Endothelial cell of umbilical vein (primary cell): ENCODE results near the gene MEX3C. TPM values are rescaled to one million over a fixed set of nuclear protein-coding genes. Genes with fewer than 3 reads are reported as not detected.

Experiments
- BruUV-seq: library from RNA; stranded (reverse); fragments of 400-500 nt; replicated peaks from 2 replicates; lab custom pipeline; 2021; lab: Mats Ljungman, UMichigan
- CTCF ChIA-PET: fragments of 300-600, 350-600 bp; sonication (Branson Sonifier 250); formaldehyde crosslinking; loops from one replicate; lab custom pipeline; 2021; ENCODE audit warnings: antibody characterized with exemption, inconsistent platforms; lab: Charles Lee
- POLR2A ChIA-PET: fragments of 300-600, 350-600 bp; sonication (Branson Sonifier 250); formaldehyde crosslinking; loops from one replicate; lab custom pipeline; 2021; ENCODE audit warnings: antibody characterized with exemption, inconsistent platforms; lab: Charles Lee
- DNase-seq: peaks from one replicate; pipeline ENCODE4 v3.0.0-alpha.2; 2011; ENCODE audit warnings: low read depth, low spot score
- FAIRE-seq: peaks from 2 replicates; lab custom pipeline; 2011; peaks lifted over from hg19 to GRCh38; lab: Jason Lieb, UNC
- H2AFZ ChIP-seq: 2 replicates; pipeline ENCODE4 v1.6.0; 2012; ENCODE audit warnings: low read depth, low read length, control low read depth, inconsistent platforms
- H3K27ac ChIP-seq: 2 replicates; pipeline ENCODE4 v1.5.1; 2011; ENCODE audit warnings: low read depth, mild to moderate bottlenecking, control low read depth, low read length, moderate library complexity; ENCODE audit not compliant: insufficient read depth
- H3K27me3 ChIP-seq, 2 experiments: 2 replicates each; pipeline versions ENCODE4 v1.6.0 to v1.6.1; 2011; ENCODE audit warnings: low read length in 2 of 2, mixed read lengths in 1 of 2; ENCODE audit not compliant: control insufficient read depth in 2 of 2, insufficient read depth in 2 of 2
- H3K36me3 ChIP-seq, 2 experiments: 2 replicates in 1 of 2; 3 replicates in 1 of 2; pipeline ENCODE4 v1.5.1; 2011; ENCODE audit warnings: low read length in 2 of 2, mild to moderate bottlenecking in 1 of 2, moderate library complexity in 1 of 2; ENCODE audit not compliant: control insufficient read depth in 2 of 2, insufficient read depth in 2 of 2; ENCODE audit errors: extremely low read depth in 1 of 2
- H3K4me1 ChIP-seq: 3 replicates; pipeline ENCODE4 v1.5.1; 2011; ENCODE audit warnings: mild to moderate bottlenecking, low read length; ENCODE audit not compliant: control insufficient read depth, insufficient read depth; ENCODE audit errors: extremely low read depth
- H3K4me2 ChIP-seq: 2 replicates; pipeline ENCODE4 v1.6.1; 2011; ENCODE audit warnings: low read length, control low read depth, mixed read lengths; ENCODE audit not compliant: insufficient read depth
- H3K4me3 ChIP-seq, 3 experiments: fragments of 200-600 bp in 1 of 3; sonication (generic), shearing (Covaris generic) in 1 of 3; replicated peaks in 1 of 3; 2 replicates each; pipeline ENCODE4 v1.5.1; 2011 to 2016; ENCODE audit warnings: control low read depth in 3 of 3, low read length in 3 of 3, mild to moderate bottlenecking in 2 of 3, inconsistent platforms in 1 of 3, low read depth in 1 of 3, moderate library complexity in 1 of 3; ENCODE audit not compliant: insufficient read depth in 1 of 3
- H3K79me2 ChIP-seq: 2 replicates; pipeline ENCODE4 v1.6.0; 2012; ENCODE audit warnings: low read length, inconsistent platforms; ENCODE audit not compliant: control insufficient read depth, insufficient read depth
- H3K9ac ChIP-seq: replicated peaks from 2 replicates; pipeline ENCODE3; 2011; ENCODE audit warnings: low read length, control low read depth; ENCODE audit not compliant: insufficient read depth; ENCODE audit errors: extremely low read depth
- H3K9me1 ChIP-seq: replicated peaks from 3 replicates; pipeline ENCODE4 v1.6.0; 2011; ENCODE audit warnings: mild to moderate bottlenecking, low read length; ENCODE audit not compliant: control insufficient read depth, insufficient read depth; ENCODE audit errors: extremely low read depth
- H3K9me3 ChIP-seq: replicated peaks from 2 replicates; pipeline ENCODE4 v1.5.1; 2012; ENCODE audit warnings: low read length, inconsistent platforms; ENCODE audit not compliant: control insufficient read depth, insufficient read depth
- H4K20me1 ChIP-seq: replicated peaks from 2 replicates; pipeline ENCODE3; 2011; ENCODE audit warnings: mild to moderate bottlenecking, low read length; ENCODE audit not compliant: control insufficient read depth, insufficient read depth; ENCODE audit errors: extremely low read depth
- EZH2 ChIP-seq: IDR thresholded peaks from 2 replicates; pipeline ENCODE4 v1.6.1; 2012; ENCODE audit warnings: borderline replicate concordance, low read depth, mild to moderate bottlenecking, moderate library complexity, low read length, inconsistent platforms; ENCODE audit not compliant: severe bottlenecking
- FOS ChIP-seq: IDR thresholded peaks from 2 replicates; pipeline ENCODE4 v1.6.1; 2011; ENCODE audit warnings: mild to moderate bottlenecking, low read length, moderate library complexity, borderline replicate concordance; ENCODE audit not compliant: insufficient read depth
- GATA2 ChIP-seq: IDR thresholded peaks from 2 replicates; pipeline ENCODE4 v1.7.0; 2011; ENCODE audit warnings: low read depth, mild to moderate bottlenecking, moderate library complexity, mixed read lengths, low read length; ENCODE audit not compliant: insufficient read length, insufficient read depth
- JUN ChIP-seq: IDR thresholded peaks from 2 replicates; pipeline ENCODE4 v1.6.1; 2011; ENCODE audit warnings: borderline replicate concordance, low read depth; ENCODE audit not compliant: insufficient read length, insufficient read depth
- MYC ChIP-seq: IDR thresholded peaks from one replicate; pipeline ENCODE4 v1.6.1; 2011; ENCODE audit warnings: mild to moderate bottlenecking, low read depth, low read length
- POLR2A ChIP-seq: IDR thresholded peaks from 2 replicates; pipeline ENCODE4 v1.6.1; 2012; ENCODE audit warnings: low read depth, mild to moderate bottlenecking, control low read depth, low read length
- POLR2AphosphoS5 ChIP-seq: IDR thresholded peaks from 2 replicates; pipeline ENCODE4 v1.6.1; 2012; ENCODE audit warnings: low read depth, mild to moderate bottlenecking, control low read depth, low read length, moderate library complexity; ENCODE audit not compliant: insufficient read depth
- dilution Hi-C: fragments of 300-500 bp; cut with MboI; formaldehyde crosslinking; loops from one replicate; pipeline ENCODE4 v1.15.0; 2019; ENCODE audit warnings: low sequenced_read_pairs; ENCODE audit not compliant: extremely low pct_ligation_motif_present
- intact Hi-C: fragments of 100-400 bp; cut with micrococcal nuclease; formaldehyde crosslinking; loops from one replicate; pipeline ENCODE4 v1.10.0; 2022
- polyA plus RNA-seq, 4 experiments: library from polyadenylated mRNA; depleted of rRNA in 3 of 4; stranded (reverse) in 3 of 4; unstranded in 1 of 4; fragments of >200 nt; gene quantifications; 2 replicates each; pipeline versions ENCODE4 v1.2.1 to v1.2.3, GENCODE V29; 2011 to 2012; ENCODE audit warnings: missing spikeins in 1 of 4
- total RNA-seq: library from RNA; stranded (reverse); gene quantifications from 2 replicates; pipeline ENCODE4 v1.2.3, GENCODE V29; 2021
- TF ChIP-seq, protein P1 (sequence below): IDR thresholded peaks from 2 replicates; pipeline ENCODE4 v1.6.1; 2011; ENCODE audit not compliant: insufficient read depth, insufficient read length
- TF ChIP-seq, protein P2 (sequence below), 2 donors: IDR thresholded peaks; 1 replicate in 1 of 2; 2 replicates in 1 of 2; pipeline ENCODE4 v1.5.1; 2011; ENCODE audit warnings: low read length in 2 of 2, mild to moderate bottlenecking in 2 of 2, moderate library complexity in 2 of 2, control low read depth in 1 of 2, inconsistent platforms in 1 of 2, low read depth in 1 of 2; ENCODE audit not compliant: insufficient read depth in 1 of 2; ENCODE audit errors: extremely low read depth in 1 of 2

Gene MEX3C
- total and polyA plus RNA-seq, 2 donors (not counting 3 experiments of a cell fraction or from before 2014, with no cell fraction given), result 23.4 to 45.7 TPM

DNA sequence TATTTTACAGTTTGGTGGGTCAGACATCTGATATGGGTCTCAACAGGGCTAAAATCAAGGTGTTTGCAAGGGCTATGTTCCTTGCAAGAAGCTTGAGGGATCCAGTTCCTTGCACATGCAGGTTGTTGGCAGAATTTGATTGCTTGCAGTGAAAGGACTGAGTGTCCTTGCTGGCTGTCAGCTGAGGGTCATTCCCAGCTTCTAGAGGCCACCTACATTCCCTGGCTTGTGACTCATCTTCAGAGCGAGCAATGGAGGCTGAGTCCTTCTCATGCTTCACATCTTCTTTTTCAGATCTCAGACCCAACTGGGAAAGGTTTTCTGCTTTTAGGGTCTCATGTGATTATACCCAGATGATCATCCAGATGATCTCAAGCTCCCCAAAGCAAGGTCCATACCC lies 12.4 kb downstream of the MEX3C start:
- POLR2A ChIA-PET, result no interaction called here
- H3K9me1 ChIP-seq, result no peaks in the 10 kb centered on the region
- intact Hi-C loops, result no loop called here
- no peaks in the 10 kb centered on the region for H3K27me3 ChIP-seq
- DNase-seq (no peak), FAIRE-seq (no peak)
- no peak overlapping the region for H3K4me2 ChIP-seq
- H3K4me1 ChIP-seq, result no peaks in the 10 kb centered on the region
- dilution Hi-C loops, result no loop called here
- TF ChIP-seq, protein P1, sequence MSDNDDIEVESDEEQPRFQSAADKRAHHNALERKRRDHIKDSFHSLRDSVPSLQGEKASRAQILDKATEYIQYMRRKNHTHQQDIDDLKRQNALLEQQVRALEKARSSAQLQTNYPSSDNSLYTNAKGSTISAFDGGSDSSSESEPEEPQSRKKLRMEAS, result no peak
- TF ChIP-seq, protein P2, sequence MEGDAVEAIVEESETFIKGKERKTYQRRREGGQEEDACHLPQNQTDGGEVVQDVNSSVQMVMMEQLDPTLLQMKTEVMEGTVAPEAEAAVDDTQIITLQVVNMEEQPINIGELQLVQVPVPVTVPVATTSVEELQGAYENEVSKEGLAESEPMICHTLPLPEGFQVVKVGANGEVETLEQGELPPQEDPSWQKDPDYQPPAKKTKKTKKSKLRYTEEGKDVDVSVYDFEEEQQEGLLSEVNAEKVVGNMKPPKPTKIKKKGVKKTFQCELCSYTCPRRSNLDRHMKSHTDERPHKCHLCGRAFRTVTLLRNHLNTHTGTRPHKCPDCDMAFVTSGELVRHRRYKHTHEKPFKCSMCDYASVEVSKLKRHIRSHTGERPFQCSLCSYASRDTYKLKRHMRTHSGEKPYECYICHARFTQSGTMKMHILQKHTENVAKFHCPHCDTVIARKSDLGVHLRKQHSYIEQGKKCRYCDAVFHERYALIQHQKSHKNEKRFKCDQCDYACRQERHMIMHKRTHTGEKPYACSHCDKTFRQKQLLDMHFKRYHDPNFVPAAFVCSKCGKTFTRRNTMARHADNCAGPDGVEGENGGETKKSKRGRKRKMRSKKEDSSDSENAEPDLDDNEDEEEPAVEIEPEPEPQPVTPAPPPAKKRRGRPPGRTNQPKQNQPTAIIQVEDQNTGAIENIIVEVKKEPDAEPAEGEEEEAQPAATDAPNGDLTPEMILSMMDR (IDR thresholded peaks at IDR 0.05; ENCODE audit: extremely low read depth in 1 of 2, insufficient read depth in 1 of 2, low read depth in 1 of 2, low read length in 2 of 2), result no peak
- TF ChIP-seq POLR2AphosphoS5 (no peak), JUN (no peak)
- no peak overlapping the region for H3K27ac ChIP-seq
- no peak overlapping the region for H3K4me3 ChIP-seq
- CTCF ChIA-PET, result no interaction called here
- no peak overlapping the region for H3K9ac ChIP-seq
- peaks cover 27% of the 10 kb centered on the region for H4K20me1 ChIP-seq
- no peaks in the 10 kb centered on the region for H3K9me3 ChIP-seq
- no TSS peak for BruUV-seq
- H2AFZ ChIP-seq, result no peak overlapping the region
- peaks cover 0 to 2% of the 10 kb centered on the region in 2 experiments for H3K36me3 ChIP-seq
- H3K79me2 ChIP-seq, result peaks cover 97% of the 10 kb centered on the region

DNA sequence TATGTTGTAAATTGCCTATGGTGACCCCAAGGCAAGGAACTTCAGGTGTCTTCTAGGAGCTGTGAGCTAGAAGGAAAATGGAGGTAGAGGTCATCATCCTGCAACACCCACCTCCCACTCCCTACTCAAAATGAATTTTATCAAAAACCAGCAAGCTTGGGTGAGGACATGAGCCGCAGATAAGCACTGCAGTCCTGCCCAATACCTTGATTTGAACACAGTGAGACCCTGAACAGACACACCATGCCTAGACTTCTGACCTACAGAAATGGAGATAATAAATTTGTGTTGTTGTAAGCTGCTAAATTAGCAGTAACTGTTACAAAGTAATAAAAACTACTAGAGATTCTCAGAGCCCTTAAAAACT lies 13.4 kb downstream of the MEX3C start:
- FAIRE-seq, result no peak
- CTCF ChIA-PET, result no interaction called here

More for the DNA sequence above, 13.4 kb downstream of the MEX3C start:
- Histone ChIP-seq H3K4me3 (no peak overlapping the region), H3K9ac (no peak overlapping the region), H3K36me3 (peaks cover 0 to 2% of the 10 kb centered on the region in 2 experiments), H3K79me2 (peaks cover 96% of the 10 kb centered on the region), H3K9me1 (no peaks in the 10 kb centered on the region), H2AFZ (no peak overlapping the region), H3K27ac (no peak overlapping the region), H4K20me1 (peaks cover 27% of the 10 kb centered on the region), H3K27me3 (no peaks in the 10 kb centered on the region), H3K4me1 (no peaks in the 10 kb centered on the region), H3K4me2 (no peak overlapping the region), H3K9me3 (no peaks in the 10 kb centered on the region)
- no TSS peak for BruUV-seq
- dilution Hi-C loops, result no loop called here
- DNase-seq, result no peak
- TF ChIP-seq, protein P2 (IDR thresholded peaks at IDR 0.05; ENCODE audit: extremely low read depth in 1 of 2, insufficient read depth in 1 of 2, low read depth in 1 of 2, low read length in 2 of 2), result no peak
- TF ChIP-seq GATA2 (no peak), EZH2 (no peak), MYC (no peak), POLR2AphosphoS5 (no peak), JUN (no peak), POLR2A (no peak), FOS (no peak)
- TF ChIP-seq, protein P1, result no peak
- intact Hi-C loops, result no loop called here
- POLR2A ChIA-PET, result interaction anchor here (0.7 kb wide), 1 partner anchor 915 kb away, joined by 3 read pairs; no protein-coding TSS in a partner anchor
